Stimulated activated CD4-positive, alpha-beta T cell treated with anti-CD3 and anti-CD28 coated beads, Interleukin-12 subunit alpha, Interleukin-12 subunit beta, amount 100 ng/mL, for 24 hours (primary cell): ENCODE results near the gene KDM5A.
"Not testable (repeated sequence)": the region's sequence is repeated elsewhere in the genome, so short reads cannot be mapped to it uniquely, and the experiment has no call there.

Experiments
- DNase-seq, 2 experiments: peaks; one replicate each; pipeline ENCODE4 v3.0.0-alpha.2; 2020; ENCODE audit warnings: low read depth in 2 of 2

KDM5A gene

GRCh38 chr12:238736-239398 lies 150.3 kb downstream of the KDM5A start:
- no peak for DNase-seq

- no peak for DNase-seq
Measured at GRCh38 chr12:238116-238515, 151.0 kb downstream of the KDM5A start.

- DNase-seq, result no peak
Measured at GRCh38 chr12:237026-237815, 151.9 kb downstream of the KDM5A start.

GRCh38 chr12:236445-236844 lies 152.7 kb downstream of the KDM5A start:
- DNase-seq, result no peak

GRCh38 chr12:235967-236366 lies 153.2 kb downstream of the KDM5A start:
- DNase-seq, result not testable (repeated sequence)

- no peak for DNase-seq
Measured at GRCh38 chr12:234891-235415, 154.2 kb downstream of the KDM5A start.

- DNase-seq, result no peak
Measured at GRCh38 chr12:234019-234418, 155.1 kb downstream of the KDM5A start.

- DNase-seq, result no peak
Measured at GRCh38 chr12:233615-233968, 155.5 kb downstream of the KDM5A start.

GRCh38 chr12:232731-233614 lies 156.1 kb downstream of the KDM5A start:
- DNase-seq, result no peak

- no peak for DNase-seq
Measured at GRCh38 chr12:230925-231671, 158.0 kb downstream of the KDM5A start.
